Measurements from ENCODE around the gene ZFP91. TPM values are rescaled to one million over a fixed set of nuclear protein-coding genes. Genes with fewer than 3 reads are reported as not detected.

Gene ZFP91
- total RNA-seq, 1 experiment from 2014 or later = 56.2 TPM

GRCh38 chr11:58631378-58631777 lies 52.5 kb downstream of the ZFP91 start:
- Histone ChIP-seq H3K4me2 (ENCODE audit: low read length) (no peak overlapping the region), H3K9ac (ENCODE audit: low read length) (no peak overlapping the region), H3K36me3 (ENCODE audit: low read depth, low read length) (no peaks in the 10 kb centered on the region), H3K9me3 (ENCODE audit: low read length) (no peaks in the 10 kb centered on the region), H4K20me1 (ENCODE audit: low read length) (peaks cover 5% of the 10 kb centered on the region; the same call in 1 of the 2 replicates), H3K27me3 (ENCODE audit: low read length) (no peaks in the 10 kb centered on the region), H2AFZ (ENCODE audit: low read length) (no peak overlapping the region), H3F3A (ENCODE audit: low read length, unreplicated experiment) (no peaks in the 10 kb centered on the region), H3K4me1 (ENCODE audit: insufficient read depth, low read length) (peaks cover 20% of the 10 kb centered on the region), H3K27ac (ENCODE audit: low read length) (no peak overlapping the region), H3K4me3 (ENCODE audit: low read length) (no peak overlapping the region), H3K79me2 (ENCODE audit: low read length) (no peaks in the 10 kb centered on the region), H3K9me2 (replicated peaks; ENCODE audit: low read length) (no peaks in the 10 kb centered on the region)
- BruUV-seq (replicated peaks) = no TSS peak
- intact Hi-C loops (cut with micrococcal nuclease) = no loop called here
- TF ChIP-seq EZH2phosphoT487 (IDR thresholded peaks at IDR 0.05; ENCODE audit: borderline replicate concordance, low read length) (no peak), EZH2 (IDR thresholded peaks at IDR 0.05; ENCODE audit: low read length, unreplicated experiment) (no peak), CTCF (conservative IDR thresholded peaks at IDR 0.05; ENCODE audit: low read depth, low read length) (no peak)
- ATAC-seq (no peak), DNase-seq (no peak)
- ChIA-PET POLR2A (ENCODE audit: unreplicated experiment) (no interaction called here), CTCF (no interaction called here)

DNA sequence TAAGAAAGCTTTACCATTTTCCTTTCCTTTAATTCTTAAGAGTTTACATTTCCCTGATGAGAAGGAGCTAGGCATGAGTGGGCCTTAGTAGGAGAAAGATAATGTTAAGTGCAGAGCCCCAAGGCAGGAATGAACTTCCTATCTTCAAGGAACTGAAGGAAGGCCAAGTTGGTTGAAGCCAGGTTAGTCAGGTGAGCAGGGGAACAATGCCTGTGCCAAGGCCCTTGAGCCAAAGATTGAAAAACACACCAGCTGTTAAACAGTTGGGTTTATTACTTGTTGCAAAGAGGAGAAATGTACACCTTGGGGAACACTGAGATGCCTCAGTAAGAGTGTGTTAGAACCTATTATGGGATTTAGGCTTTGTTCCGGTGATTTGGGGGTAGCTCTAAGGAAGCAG lies 53.6 kb downstream of the ZFP91 start:
- Histone ChIP-seq H3K9me2 (replicated peaks; ENCODE audit: low read length) (no peaks in the 10 kb centered on the region), H3K27me3 (ENCODE audit: low read length) (no peaks in the 10 kb centered on the region), H4K20me1 (ENCODE audit: low read length) (no peaks in the 10 kb centered on the region), H3K4me2 (ENCODE audit: low read length) (no peak overlapping the region), H3K9ac (ENCODE audit: low read length) (no peak overlapping the region), H2AFZ (ENCODE audit: low read length) (no peak overlapping the region), H3K79me2 (ENCODE audit: low read length) (no peaks in the 10 kb centered on the region), H3K4me3 (ENCODE audit: low read length) (no peak overlapping the region), H3K9me3 (ENCODE audit: low read length) (no peaks in the 10 kb centered on the region), H3K4me1 (ENCODE audit: insufficient read depth, low read length) (peaks cover 10% of the 10 kb centered on the region), H3K36me3 (ENCODE audit: low read depth, low read length) (no peaks in the 10 kb centered on the region), H3K27ac (ENCODE audit: low read length) (no peak overlapping the region), H3F3A (ENCODE audit: low read length, unreplicated experiment) (no peaks in the 10 kb centered on the region)
- POLR2A ChIA-PET (ENCODE audit: unreplicated experiment) = no interaction called here
- CTCF ChIA-PET = no interaction called here
- no TSS peak for BruUV-seq (replicated peaks)
- DNase-seq = no peak
- TF ChIP-seq EZH2phosphoT487 (IDR thresholded peaks at IDR 0.05; ENCODE audit: borderline replicate concordance, low read length) (no peak), EZH2 (IDR thresholded peaks at IDR 0.05; ENCODE audit: low read length, unreplicated experiment) (no peak), CTCF (conservative IDR thresholded peaks at IDR 0.05; ENCODE audit: low read depth, low read length) (no peak)
- intact Hi-C loops (cut with micrococcal nuclease) = no loop called here
- ATAC-seq = no peak

DNA sequence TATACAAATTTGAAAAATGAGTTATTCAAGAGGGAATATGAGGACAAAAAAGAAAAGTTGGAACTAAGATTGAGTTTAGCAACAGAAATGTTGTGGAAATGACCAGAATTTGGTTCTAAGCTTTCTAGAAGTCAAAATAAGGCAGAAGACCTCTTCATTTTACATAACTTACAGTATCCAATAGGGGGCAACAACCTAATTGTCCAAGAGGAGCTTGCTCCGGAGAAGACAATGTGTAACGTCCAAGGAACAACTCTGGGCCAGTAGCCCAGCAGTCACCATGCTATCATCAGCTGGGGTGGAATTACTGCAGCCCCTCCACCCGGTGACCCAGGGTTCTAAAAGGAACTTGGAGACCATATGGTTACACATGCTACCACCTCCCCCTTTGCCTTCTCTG lies 57.7 kb downstream of the ZFP91 start:
- H3K9me2 ChIP-seq (replicated peaks; ENCODE audit: low read length) = no peaks in the 10 kb centered on the region
- no peak overlapping the region for H3K27ac ChIP-seq (ENCODE audit: low read length)
- H4K20me1 ChIP-seq (ENCODE audit: low read length) = no peaks in the 10 kb centered on the region
- ATAC-seq (no peak), DNase-seq (no peak)
- intact Hi-C loops (cut with micrococcal nuclease) = no loop called here
- no peak overlapping the region for H3K4me3 ChIP-seq (ENCODE audit: low read length)
- no peaks in the 10 kb centered on the region for H3F3A ChIP-seq (ENCODE audit: low read length, unreplicated experiment)
- H2AFZ ChIP-seq (ENCODE audit: low read length) = no peak overlapping the region
- H3K4me1 ChIP-seq (ENCODE audit: insufficient read depth, low read length) = no peaks in the 10 kb centered on the region
- no peaks in the 10 kb centered on the region for H3K27me3 ChIP-seq (ENCODE audit: low read length)
- BruUV-seq (replicated peaks) = no TSS peak
- ChIA-PET CTCF (no interaction called here), POLR2A (ENCODE audit: unreplicated experiment) (no interaction called here)
- no peaks in the 10 kb centered on the region for H3K9me3 ChIP-seq (ENCODE audit: low read length)
- H3K9ac ChIP-seq (ENCODE audit: low read length) = no peak overlapping the region
- no peak overlapping the region for H3K4me2 ChIP-seq (ENCODE audit: low read length)
- TF ChIP-seq EZH2 (IDR thresholded peaks at IDR 0.05; ENCODE audit: low read length, unreplicated experiment) (no peak), EZH2phosphoT487 (IDR thresholded peaks at IDR 0.05; ENCODE audit: borderline replicate concordance, low read length) (no peak), CTCF (conservative IDR thresholded peaks at IDR 0.05; ENCODE audit: low read depth, low read length) (peak; percentile 34; the same call in 1 of the 2 replicates)
- H3K79me2 ChIP-seq (ENCODE audit: low read length) = no peaks in the 10 kb centered on the region
- no peaks in the 10 kb centered on the region for H3K36me3 ChIP-seq (ENCODE audit: low read depth, low read length)
